HG02642 (cell line): Measurements from ENCODE around the gene POLR3B.
"Not testable (repeated sequence)": the region's sequence is repeated elsewhere in the genome, so short reads cannot be mapped to it uniquely, and the experiment has no call there.

ENCODE experiments used
- ATAC-seq: cut with Tn5 transposase; IDR thresholded peaks from one replicate; pipeline ENCODE4 v1.9.1; 2021; ENCODE audit warnings: mild to moderate bottlenecking; ENCODE audit not compliant: unreplicated experiment, poor library complexity

The POLR3B gene

GRCh38 chr12:106446419-106447092, 89.0 kb downstream of the POLR3B start:
- no peak for ATAC-seq

DNA sequence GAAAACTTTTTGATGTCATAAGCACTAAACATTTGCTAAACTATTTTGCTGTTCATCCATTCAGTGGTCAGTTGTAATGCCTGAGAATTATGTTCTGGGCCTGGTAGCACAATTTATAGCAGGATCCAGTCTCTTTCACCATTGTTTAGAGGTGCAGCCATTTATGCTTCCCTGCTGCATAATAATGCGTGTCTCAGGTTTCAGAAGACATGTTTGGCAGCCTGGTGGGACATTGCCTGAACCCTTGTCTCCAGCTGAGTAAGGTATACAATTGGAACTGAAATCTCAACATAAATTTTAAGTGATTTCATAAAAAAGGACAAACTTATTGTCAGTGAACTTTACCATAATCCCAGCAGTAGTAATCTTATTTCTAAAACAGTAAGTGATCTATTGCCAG, 94.8 kb downstream of the POLR3B start:
- no peak for ATAC-seq

DNA sequence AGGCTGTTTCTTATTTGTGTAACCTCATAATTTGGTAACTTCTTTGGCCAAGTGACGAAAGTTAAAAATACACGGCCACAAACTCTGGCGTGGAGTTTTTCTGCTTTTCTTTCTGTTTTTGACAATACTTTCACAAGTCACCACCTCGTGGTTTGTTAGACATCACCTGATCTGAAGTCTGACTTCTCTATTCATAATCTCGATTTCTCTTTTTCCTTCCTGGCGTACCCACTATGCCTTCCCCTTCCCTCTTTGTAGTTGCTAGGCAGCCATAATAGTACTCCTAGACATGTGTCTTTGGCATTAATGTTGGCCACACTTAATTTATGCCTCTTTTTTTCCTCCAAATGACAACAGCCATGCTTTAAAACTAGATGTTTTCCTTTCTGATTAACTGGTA, 97.6 kb downstream of the POLR3B start:
- ATAC-seq, result no peak

DNA sequence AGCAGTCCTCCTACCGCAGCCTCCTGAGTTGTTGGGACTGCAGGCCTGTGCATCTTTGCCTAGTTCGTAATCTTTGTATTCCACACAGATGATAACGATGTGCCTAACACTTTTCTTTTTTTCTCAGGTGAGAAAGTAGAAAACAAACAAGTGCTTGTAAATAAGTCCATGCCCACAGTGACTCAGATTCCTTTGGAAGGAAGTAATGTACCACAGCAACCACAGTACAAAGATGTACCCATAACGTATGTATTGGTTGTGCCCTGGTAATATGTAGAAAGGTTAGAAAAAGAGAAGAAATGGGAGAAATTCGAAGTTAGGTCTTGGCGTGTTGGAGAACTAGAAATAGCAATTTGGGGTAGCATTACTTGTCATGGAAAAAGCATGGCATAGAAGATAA, 101.6 kb downstream of the POLR3B start:
- ATAC-seq, result no peak

- no peak for ATAC-seq
These were observed 102.0 kb downstream of the POLR3B start for GRCh38 chr12:106459534-106459933.

- ATAC-seq, result no peak
These were observed 104.2 kb downstream of the POLR3B start for GRCh38 chr12:106461730-106462129.

DNA sequence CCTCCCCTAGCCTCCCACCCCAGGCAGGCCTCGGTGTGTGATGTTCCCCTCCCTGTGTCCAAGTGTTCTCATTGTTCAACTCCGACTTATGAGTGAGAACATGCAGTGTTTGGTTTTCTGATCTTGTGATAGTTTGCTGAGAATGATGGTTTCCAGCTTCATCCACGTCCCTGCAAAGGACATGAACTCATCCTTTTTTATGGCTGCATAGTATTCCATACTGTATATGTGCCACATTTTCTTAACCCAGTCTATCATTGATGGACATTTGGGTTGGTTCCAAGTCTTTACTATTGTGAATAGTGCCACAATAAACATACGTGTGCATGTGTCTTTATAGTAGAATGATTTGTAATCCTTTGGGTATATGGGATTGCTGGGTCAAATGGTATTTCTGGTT, 108.1 kb downstream of the POLR3B start:
- not testable (repeated sequence) for ATAC-seq

- ATAC-seq, result not testable (repeated sequence)
These were observed 118.1 kb downstream of the POLR3B start for GRCh38 chr12:106475662-106476061.

DNA sequence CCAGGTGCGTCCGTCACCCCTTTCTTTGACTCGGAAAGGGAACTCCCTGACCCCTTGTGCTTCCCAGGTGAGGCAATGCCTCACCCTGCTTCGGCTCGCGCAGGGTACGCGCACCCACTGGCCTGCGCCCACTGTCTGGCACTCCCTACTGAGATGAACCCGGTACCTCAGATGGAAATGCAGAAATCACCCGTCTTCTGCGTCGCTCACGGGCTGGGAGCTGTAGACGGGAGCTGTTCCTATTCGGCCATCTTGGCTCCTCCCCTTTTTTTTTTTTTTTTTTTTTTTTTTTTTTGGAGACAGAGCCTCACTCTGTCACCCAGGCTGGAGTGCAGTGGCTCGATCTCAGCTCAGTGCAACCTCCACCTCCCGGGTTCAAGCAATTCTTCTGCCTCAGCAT, 120.1 kb downstream of the POLR3B start:
- ATAC-seq, result not testable (repeated sequence)

DNA sequence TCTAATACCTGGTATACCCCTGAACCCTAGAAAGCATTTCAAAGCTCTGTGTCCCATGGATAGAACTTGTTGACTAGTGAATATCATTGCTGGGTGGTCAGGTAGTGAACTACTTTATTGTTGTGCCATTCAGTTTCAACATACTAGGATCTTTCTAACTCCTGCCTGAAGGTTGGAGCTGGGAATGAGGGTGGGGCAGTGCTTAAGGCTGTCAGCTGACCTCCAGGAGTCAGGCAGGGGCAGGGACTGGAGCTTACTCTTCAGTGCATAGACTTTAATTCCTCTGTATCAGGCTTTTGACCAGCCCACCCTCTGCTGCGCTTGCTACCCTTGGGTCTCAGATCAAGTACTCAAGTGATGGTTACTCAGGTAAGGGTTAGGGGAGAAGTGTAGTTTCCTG, 122.7 kb downstream of the POLR3B start:
- ATAC-seq, result no peak

DNA sequence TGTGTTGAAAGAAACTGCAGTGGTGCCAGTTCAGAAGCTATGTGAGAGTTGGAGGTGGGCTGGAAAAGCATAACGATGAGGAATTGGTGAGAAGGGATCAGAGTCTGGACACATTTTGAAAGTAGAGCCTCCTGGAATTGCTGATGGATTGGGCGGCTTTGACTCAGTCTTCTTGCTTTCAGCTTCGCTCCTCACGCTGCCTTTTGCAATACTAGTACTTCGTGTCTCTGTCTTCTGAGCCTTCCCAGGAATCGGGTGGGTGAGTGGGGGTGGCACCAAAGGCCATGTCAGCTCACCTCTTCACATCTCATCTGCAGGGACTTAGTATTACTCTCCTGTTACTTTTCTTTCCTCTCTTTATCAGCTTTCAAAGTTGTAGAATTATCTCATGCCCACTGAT, 123.7 kb downstream of the POLR3B start:
- no peak for ATAC-seq

DNA sequence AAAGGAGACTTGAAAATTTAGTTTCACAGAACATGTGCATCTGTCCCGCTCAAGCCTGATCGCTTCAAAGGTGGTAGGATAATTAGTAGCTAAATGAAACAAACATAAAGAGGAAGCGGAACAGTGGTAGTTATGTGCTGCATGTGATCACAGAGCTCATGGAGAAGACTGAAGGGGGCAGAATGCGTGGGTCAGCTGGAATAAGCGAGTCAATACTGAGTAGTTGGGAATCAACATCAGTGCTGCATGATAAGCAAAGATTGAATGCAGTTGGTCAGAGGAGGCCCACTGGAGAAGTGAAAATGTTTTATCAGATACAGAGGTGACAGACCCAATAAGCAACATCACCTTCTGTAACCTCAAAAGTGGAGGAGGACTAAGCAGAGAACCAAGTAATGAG, 130.1 kb downstream of the POLR3B start:
- no peak for ATAC-seq

- no peak for ATAC-seq
These were observed 131.3 kb downstream of the POLR3B start for GRCh38 chr12:106488884-106489283.

DNA sequence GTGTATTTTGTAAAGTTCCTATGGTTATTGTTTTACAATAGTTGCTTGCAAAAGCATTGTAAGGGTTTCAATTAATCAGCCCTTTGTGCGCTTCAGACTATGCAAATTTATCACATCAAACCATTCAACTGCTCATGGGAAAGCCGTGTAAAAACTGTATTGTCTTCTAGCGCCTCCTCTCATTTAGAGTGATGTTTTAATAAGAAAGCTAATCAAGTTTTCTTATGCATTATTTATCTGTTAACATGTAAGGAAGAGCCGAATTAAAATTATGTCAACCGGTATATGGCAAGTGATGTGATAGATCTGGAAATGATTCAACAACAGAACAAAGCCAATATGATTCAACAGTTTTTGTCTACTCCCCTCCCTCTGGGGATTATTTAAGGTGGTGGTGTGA, 132.7 kb downstream of the POLR3B start:
- no peak for ATAC-seq

DNA sequence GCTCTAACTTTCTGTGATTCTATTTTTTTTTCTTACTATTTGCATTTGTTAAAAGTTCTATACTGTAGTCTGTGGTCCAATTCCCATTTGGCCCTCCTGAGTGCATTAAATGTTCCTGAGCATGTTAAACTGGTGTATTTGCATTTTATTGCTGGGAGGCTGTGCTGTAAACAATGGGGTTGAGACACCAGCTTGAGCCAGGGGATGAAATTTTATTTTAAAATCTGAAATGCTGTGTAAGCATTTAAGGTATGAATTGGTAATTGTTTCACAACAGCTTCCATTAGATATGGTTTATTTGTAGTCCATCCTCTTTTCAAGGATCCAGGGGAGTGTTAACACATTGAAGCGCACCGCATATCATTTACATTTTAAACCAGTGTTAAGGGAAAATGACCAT, 135.3 kb downstream of the POLR3B start:
- no peak for ATAC-seq

DNA sequence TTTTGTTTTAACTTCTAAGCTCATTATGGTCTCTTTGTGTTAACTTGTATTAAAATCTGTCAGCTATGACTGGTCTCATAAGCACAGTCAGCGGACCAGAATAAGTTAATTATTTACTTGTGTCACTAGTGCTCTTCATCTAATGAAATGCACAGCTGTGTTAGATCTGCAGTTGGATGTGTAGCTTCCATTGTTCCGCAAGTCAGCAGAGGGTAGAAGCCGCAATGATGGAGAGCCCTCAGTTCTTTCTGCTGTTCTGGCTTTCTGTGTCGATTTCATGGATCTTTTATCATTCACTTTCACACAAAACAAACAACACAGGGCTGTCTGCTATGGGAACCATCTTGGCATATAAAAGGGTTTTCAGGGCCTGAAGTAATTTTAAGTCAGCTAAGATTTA, 136.0 kb downstream of the POLR3B start:
- no peak for ATAC-seq

GRCh38 chr12:106495354-106495965, 137.9 kb downstream of the POLR3B start:
- no peak for ATAC-seq

GRCh38 chr12:106498056-106498455, 140.5 kb downstream of the POLR3B start:
- no peak for ATAC-seq

- ATAC-seq, result no peak
These were observed 142.1 kb downstream of the POLR3B start for GRCh38 chr12:106499628-106500027.

DNA sequence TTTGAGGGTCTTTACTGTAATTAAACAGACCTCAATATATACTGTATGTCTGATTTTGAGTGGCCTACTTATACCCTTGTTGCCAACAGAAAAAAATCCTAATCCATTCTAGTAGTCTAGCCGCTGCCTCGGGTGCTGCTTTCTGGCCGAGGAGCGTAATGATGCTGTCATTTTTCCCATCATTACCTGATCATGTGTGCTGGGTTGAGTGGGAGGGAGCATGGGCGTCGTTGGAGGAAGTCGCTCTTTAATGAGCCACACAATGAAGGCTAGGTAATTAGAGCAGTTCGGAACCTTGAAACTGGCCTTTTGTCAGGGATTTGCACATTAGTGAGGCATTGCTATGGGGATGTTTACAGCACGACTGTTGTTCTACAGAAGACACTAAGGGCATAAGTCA, 149.1 kb downstream of the POLR3B start:
- ATAC-seq, result no peak

DNA sequence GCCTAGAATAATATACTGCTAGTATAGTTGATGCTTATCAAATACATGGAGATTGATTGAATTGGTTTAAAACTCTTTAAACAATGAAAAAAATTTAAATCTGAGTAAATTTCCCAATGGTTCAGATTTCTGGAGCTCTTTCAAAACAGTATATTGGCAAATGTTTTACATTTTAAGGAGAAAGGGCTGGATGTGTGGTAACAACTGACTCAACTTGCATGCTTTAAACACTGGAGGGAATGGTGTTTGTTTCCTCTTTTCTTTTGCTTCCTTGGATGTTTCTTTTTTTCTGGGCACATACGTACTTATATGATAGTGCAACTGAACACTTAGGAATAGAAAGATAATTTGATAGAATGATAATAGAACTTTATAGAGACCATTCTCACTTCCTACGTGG, 151.4 kb downstream of the POLR3B start:
- no peak for ATAC-seq

- no peak for ATAC-seq
These were observed 153.8 kb downstream of the POLR3B start for GRCh38 chr12:106511365-106511764.
